A673 (cell line): Measurements from ENCODE around the gene OR2W3.

Experiments used
- CTCF ChIP-seq: fragments of 300-800, 200-600 bp; sonication (generic); conservative IDR thresholded peaks from 2 replicates; pipeline ENCODE4 v1.5.1; 2017; ENCODE audit warnings: low read depth, mild to moderate bottlenecking, antibody characterized with exemption, low read length, moderate library complexity, mixed read lengths
- EZH2 ChIP-seq: fragments of 200-600 bp; sonication (generic); IDR thresholded peaks from 2 replicates; pipeline ENCODE4 v1.6.1; 2017; ENCODE audit warnings: borderline replicate concordance, low read depth, mild to moderate bottlenecking, mixed read lengths, antibody characterized with exemption, low read length; ENCODE audit not compliant: poor library complexity, severe bottlenecking

GRCh38 chr1:247923941-247924340 is 28.6 kb downstream of the OR2W3 start:
- no peak for TF ChIP-seq EZH2
- no peak for TF ChIP-seq CTCF
